GM06990 (cell line): ENCODE measurements around the gene CNIH1.

ENCODE experiments used
- DNase-seq: peaks from one replicate; pipeline ENCODE4 v3.0.0-alpha.2; 2011; ENCODE audit not compliant: insufficient read length; ENCODE audit errors: extremely low read depth
- H3K27me3 ChIP-seq: replicated peaks from 2 replicates; pipeline ENCODE4 v1.6.0; 2011; ENCODE audit warnings: low read length; ENCODE audit not compliant: control insufficient read depth, insufficient read depth
- H3K36me3 ChIP-seq: 2 replicates; pipeline ENCODE4 v1.5.1; 2011; ENCODE audit warnings: low read length; ENCODE audit not compliant: control insufficient read depth, insufficient read depth
- H3K4me3 ChIP-seq: replicated peaks from 2 replicates; pipeline ENCODE4 v1.5.1; 2011; ENCODE audit warnings: low read depth, mild to moderate bottlenecking, control low read depth, low read length
- CTCF ChIP-seq: IDR thresholded peaks from 2 replicates; pipeline ENCODE4 v1.5.1; 2011; ENCODE audit warnings: low read length, control low read depth, mild to moderate bottlenecking, inconsistent platforms; ENCODE audit not compliant: insufficient read depth, poor library complexity, severe bottlenecking

CNIH1 gene

GRCh38 chr14:54428527-54428926 lies 12.6 kb downstream of the CNIH1 start:
- DNase-seq: no peak
- no peak for TF ChIP-seq CTCF
- Histone ChIP-seq H3K36me3 (peaks cover 18% of the 10 kb centered on the region), H3K4me3 (no peak overlapping the region), H3K27me3 (no peaks in the 10 kb centered on the region)

- DNase-seq: no peak
- H3K36me3 ChIP-seq: peaks cover 18% of the 10 kb centered on the region
These were observed 13.3 kb downstream of the CNIH1 start for GRCh38 chr14:54427871-54428270.

GRCh38 chr14:54425537-54426274 lies 15.5 kb downstream of the CNIH1 start:
- no peak for DNase-seq
- no peak for TF ChIP-seq CTCF
- Histone ChIP-seq H3K36me3 (peaks cover 16% of the 10 kb centered on the region), H3K27me3 (no peaks in the 10 kb centered on the region), H3K4me3 (no peak overlapping the region)

More at GRCh38 chr14:54427871-54428270, 13.3 kb downstream of the CNIH1 start:
- Histone ChIP-seq H3K27me3 (no peaks in the 10 kb centered on the region), H3K4me3 (no peak overlapping the region)
- no peak for TF ChIP-seq CTCF

GRCh38 chr14:54425068-54425467 lies 16.1 kb downstream of the CNIH1 start:
- no peaks in the 10 kb centered on the region for H3K27me3 ChIP-seq
- peaks cover 17% of the 10 kb centered on the region for H3K36me3 ChIP-seq
- H3K4me3 ChIP-seq: no peak overlapping the region
- TF ChIP-seq CTCF: no peak
- DNase-seq: no peak

- H3K27me3 ChIP-seq: no peaks in the 10 kb centered on the region
- TF ChIP-seq CTCF: no peak
- no peak overlapping the region for H3K4me3 ChIP-seq
- peaks cover 14% of the 10 kb centered on the region for H3K36me3 ChIP-seq
- DNase-seq: no peak
These were observed 16.7 kb downstream of the CNIH1 start for GRCh38 chr14:54424479-54424901.
